Mucosa of rectum (tissue), 2 donors: ENCODE results near the gene ABCC3.

Experiments used
- H3K27ac ChIP-seq, 2 donors: one replicate each; pipeline ENCODE4 v1.7.0; 2013; ENCODE audit warnings: inconsistent platforms in 2 of 2, low read depth in 2 of 2, low read length in 2 of 2
- H3K27me3 ChIP-seq, 2 donors: one replicate each; pipeline ENCODE4 v1.7.0; 2013; ENCODE audit warnings: low read length in 2 of 2; ENCODE audit not compliant: control insufficient read depth in 2 of 2, insufficient read depth in 2 of 2
- H3K36me3 ChIP-seq, 2 donors: one replicate each; pipeline ENCODE4 v1.7.0; 2013; ENCODE audit warnings: low read length in 2 of 2; ENCODE audit not compliant: control insufficient read depth in 2 of 2, insufficient read depth in 2 of 2
- H3K4me1 ChIP-seq, 2 donors: one replicate each; pipeline ENCODE4 v1.7.0; 2013; ENCODE audit warnings: low read length in 2 of 2, mild to moderate bottlenecking in 1 of 2; ENCODE audit not compliant: control insufficient read depth in 2 of 2, insufficient read depth in 2 of 2
- H3K4me3 ChIP-seq, 2 donors: one replicate each; pipeline ENCODE4 v1.7.0; 2013; ENCODE audit warnings: low read length in 2 of 2
- H3K9ac ChIP-seq, 2 donors: one replicate each; pipeline ENCODE4 v1.7.0; 2013; ENCODE audit warnings: low read length in 2 of 2, low read depth in 1 of 2, mild to moderate bottlenecking in 1 of 2
- H3K9me3 ChIP-seq, 2 donors: one replicate each; pipeline ENCODE4 v1.7.0; 2013; ENCODE audit warnings: low read length in 2 of 2; ENCODE audit not compliant: control insufficient read depth in 2 of 2
- donor health status: healthy.
- donor health status: Normal muscosa, but diverticular disease.

ABCC3 gene

DNA sequence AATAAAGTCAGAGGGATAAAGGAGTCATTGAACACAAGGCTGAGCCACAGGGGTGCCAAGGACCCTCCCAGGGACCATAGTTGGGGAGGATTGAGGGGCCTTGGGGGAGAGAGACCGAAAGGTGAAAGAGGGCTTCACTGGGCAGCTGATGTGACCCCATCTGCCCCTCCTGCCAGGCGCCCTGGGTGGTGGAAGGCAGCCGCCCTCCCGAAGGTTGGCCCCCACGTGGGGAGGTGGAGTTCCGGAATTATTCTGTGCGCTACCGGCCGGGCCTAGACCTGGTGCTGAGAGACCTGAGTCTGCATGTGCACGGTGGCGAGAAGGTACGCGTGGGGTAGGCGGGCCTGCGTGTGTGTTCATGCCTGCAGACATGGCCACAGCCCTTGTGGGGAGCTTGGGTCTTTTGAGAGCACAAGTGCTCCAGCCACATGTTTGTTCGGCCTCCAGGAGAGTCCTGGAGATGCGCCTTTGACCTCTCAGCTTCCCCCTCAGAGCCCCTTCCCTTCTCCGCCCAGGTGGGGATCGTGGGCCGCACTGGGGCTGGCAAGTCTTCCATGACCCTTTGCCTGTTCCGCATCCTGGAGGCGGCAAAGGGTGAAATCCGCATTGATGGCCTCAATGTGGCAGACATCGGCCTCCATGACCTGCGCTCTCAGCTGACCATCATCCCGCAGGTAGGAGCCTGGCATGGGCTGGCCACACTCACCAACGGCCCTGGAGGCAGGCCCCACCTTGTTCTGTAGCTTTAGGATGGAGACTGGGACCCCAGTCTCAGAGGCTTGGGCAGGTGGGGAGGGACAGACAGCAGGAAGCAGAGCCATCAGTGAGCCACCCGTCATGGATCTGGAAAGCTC is 49.0 kb downstream of the ABCC3 start:
- H3K4me3 ChIP-seq = no peak overlapping the region
- H3K27me3 ChIP-seq = no peaks in the 10 kb centered on the region
- peaks cover 41 to 62% of the 10 kb centered on the region in 2 donors for H3K4me1 ChIP-seq
- peak overlapping the region; percentile 87 to 91 for H3K27ac ChIP-seq
- H3K9me3 ChIP-seq = no peaks in the 10 kb centered on the region
- peaks cover 16 to 17% of the 10 kb centered on the region in 2 donors for H3K36me3 ChIP-seq
- peak overlapping the region in 1 of 2 donors; percentile 42 for H3K9ac ChIP-seq

- H3K4me1 ChIP-seq = peaks cover 44 to 66% of the 10 kb centered on the region in 2 donors
- H3K36me3 ChIP-seq = peaks cover 11 to 15% of the 10 kb centered on the region in 2 donors
- no peaks in the 10 kb centered on the region for H3K27me3 ChIP-seq
- peak overlapping the region in 1 of 2 donors; percentile 3 for H3K4me3 ChIP-seq
- H3K27ac ChIP-seq = peak overlapping the region; percentile 87 to 91
- H3K9me3 ChIP-seq = no peaks in the 10 kb centered on the region
- H3K9ac ChIP-seq = peak overlapping the region; percentile 52 to 68
Measured at GRCh38 chr17:50684288-50684611, 49.6 kb downstream of the ABCC3 start.

- Histone ChIP-seq H3K27ac (peak overlapping the region; percentile 87 to 91), H3K27me3 (no peaks in the 10 kb centered on the region), H3K9ac (peak overlapping the region; percentile 52 to 68), H3K9me3 (no peaks in the 10 kb centered on the region), H3K4me1 (peaks cover 49 to 70% of the 10 kb centered on the region in 2 donors), H3K36me3 (peaks cover 7 to 11% of the 10 kb centered on the region in 2 donors), H3K4me3 (peak overlapping the region; percentile 3 to 14)
Measured at GRCh38 chr17:50684612-50685333, 50.1 kb downstream of the ABCC3 start.

DNA sequence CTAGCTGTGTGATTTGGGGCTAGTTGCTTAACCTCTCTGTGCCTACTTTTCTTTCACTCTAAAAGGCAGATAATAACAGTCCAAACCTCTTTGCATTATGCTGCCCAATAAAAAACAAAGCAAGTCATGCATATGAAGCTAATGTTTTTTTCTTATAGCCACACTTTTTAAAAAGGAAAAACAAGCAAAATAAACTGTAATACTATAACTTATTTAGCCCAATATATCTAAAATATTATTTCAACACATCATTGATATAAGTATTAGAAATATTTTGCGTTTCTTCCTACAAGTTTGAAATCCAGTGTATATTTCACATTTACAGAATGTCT is 50.6 kb downstream of the ABCC3 start:
- Histone ChIP-seq H3K4me3 (peak overlapping the region in 1 of 2 donors; percentile 14), H3K9ac (peak overlapping the region in 1 of 2 donors; percentile 68), H3K27me3 (no peaks in the 10 kb centered on the region), H3K27ac (peak overlapping the region; percentile 87 to 91), H3K4me1 (peaks cover 52 to 75% of the 10 kb centered on the region in 2 donors), H3K36me3 (peaks cover 4 to 7% of the 10 kb centered on the region in 2 donors), H3K9me3 (no peaks in the 10 kb centered on the region)

DNA sequence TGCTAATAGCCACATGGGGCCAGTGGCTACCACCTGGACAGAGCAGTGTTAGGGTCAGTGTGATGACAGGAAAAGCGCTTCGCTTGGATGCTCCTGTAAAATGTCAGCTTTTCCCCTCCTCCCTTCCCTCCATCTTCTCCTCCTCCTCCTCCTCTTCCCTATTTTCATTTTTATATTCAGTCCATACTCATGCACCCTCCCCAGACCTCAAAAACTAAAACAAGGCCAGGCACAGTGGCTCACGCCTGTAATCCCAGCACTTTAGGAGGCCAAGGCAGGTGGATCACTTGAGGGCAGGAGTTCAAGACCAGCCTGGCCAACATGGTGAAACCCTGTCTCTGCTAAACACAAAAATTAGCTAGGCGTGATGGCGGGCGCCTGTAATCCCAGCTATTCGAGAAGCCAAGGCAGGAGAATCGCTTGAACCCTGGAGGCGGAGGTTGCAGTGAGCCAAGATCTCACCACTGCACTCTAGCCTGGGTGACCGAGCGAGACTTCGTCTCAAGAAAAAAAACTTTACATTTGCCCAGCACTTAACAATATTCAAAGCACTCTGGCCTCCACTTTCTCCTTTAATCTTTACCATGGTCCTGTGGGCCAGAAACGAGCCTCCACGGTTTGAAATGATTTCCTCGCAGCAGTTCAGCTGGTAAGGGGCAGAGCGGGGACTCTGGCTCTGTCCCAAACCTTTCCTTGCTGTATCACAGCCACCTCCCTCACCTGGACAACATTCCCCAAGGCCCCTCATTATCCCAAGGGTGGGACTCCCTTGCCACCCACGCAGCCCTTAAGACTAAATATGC is 51.2 kb downstream of the ABCC3 start:
- Histone ChIP-seq H3K4me3 (peak overlapping the region; percentile 6 to 33), H3K27ac (peak overlapping the region; percentile 87 to 88), H3K9me3 (no peaks in the 10 kb centered on the region), H3K27me3 (no peaks in the 10 kb centered on the region), H3K9ac (peak overlapping the region; percentile 58 to 68), H3K4me1 (peaks cover 58 to 81% of the 10 kb centered on the region in 2 donors), H3K36me3 (peaks cover 4 to 7% of the 10 kb centered on the region in 2 donors)

DNA sequence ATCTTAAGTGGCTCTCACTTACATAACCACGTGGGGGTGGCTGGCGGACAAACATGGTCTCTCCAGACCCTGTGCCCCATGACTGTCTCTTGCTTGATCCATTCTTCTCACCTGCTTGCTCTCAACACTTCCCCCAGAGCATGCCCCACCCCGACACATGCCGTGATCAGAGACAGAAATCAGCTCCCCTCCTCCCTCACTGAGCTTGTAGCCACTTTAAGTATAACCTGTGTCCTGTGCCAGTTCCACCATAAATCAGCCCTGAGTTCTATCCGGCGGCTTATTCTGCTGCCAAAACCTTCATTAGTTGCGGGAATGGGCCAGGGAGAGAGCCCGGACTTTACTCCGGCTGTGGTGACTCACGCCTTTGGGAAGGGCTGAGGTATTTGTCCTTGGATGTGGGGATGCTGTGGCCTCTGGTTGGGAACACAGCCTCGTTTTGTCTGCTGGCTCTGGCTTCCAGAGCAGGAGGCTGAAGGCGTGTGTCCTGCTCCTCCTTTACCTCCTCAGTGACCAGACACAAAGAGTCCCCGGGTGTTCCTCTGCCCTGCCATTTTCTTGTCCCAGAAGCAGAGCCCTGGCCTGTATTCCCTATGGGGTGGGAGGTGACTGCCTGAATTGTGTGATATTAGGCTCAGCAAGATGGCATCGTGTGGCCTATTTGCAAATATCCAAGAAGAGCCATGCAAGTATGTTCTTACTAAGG is 52.0 kb downstream of the ABCC3 start:
- Histone ChIP-seq H3K36me3 (peaks cover 4 to 7% of the 10 kb centered on the region in 2 donors), H3K4me3 (peak overlapping the region; percentile 6 to 33), H3K9me3 (no peaks in the 10 kb centered on the region), H3K27ac (peak overlapping the region; percentile 87 to 88), H3K4me1 (peaks cover 59 to 81% of the 10 kb centered on the region in 2 donors), H3K27me3 (no peaks in the 10 kb centered on the region), H3K9ac (peak overlapping the region; percentile 58 to 68)

DNA sequence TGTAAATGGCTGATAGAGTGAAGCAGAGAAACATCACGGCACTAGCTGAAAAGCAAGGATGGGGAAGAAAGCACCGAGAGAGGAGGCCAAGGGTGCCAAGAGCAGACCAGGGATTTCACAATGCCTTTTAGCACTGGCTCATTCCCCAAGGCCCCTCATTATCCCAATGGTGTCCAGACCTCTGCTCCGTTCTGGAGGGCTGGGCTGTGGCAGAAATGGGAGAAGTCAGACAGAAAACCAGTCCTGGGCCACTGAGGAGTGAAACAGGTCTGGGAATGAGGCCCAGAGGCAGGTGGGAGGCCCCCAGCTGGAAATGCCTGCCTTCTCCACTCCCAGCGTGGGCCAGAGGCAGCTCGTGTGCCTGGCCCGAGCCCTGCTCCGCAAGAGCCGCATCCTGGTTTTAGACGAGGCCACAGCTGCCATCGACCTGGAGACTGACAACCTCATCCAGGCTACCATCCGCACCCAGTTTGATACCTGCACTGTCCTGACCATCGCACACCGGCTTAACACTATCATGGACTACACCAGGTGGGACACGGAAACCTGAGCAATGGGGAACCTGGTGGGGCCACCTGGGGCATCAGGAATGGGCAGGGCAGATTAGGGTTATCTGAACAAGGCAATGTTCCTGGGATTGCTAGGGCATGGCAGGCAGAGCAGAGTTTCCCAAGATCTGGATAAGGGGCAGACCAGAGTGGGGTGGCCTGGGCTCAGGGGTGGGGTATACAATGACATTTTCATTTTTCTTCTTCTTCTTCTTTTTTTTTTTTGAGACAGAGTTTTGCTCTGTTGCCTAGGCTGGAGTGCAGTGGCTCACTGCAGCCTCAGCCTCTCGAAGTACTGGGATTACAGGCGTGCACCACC is 52.8 kb downstream of the ABCC3 start:
- Histone ChIP-seq H3K27me3 (no peaks in the 10 kb centered on the region), H3K9me3 (no peaks in the 10 kb centered on the region), H3K4me3 (peak overlapping the region in 1 of 2 donors; percentile 15), H3K4me1 (peaks cover 63 to 85% of the 10 kb centered on the region in 2 donors), H3K9ac (peak overlapping the region in 1 of 2 donors; percentile 44), H3K27ac (peak overlapping the region; percentile 87 to 88), H3K36me3 (peaks cover 7% of the 10 kb centered on the region in 2 donors)

GRCh38 chr17:50688245-50688644 is 53.6 kb downstream of the ABCC3 start:
- Histone ChIP-seq H3K4me1 (peaks cover 67 to 85% of the 10 kb centered on the region in 2 donors), H3K9me3 (no peaks in the 10 kb centered on the region), H3K4me3 (no peak overlapping the region), H3K9ac (no peak overlapping the region), H3K27ac (no peak overlapping the region), H3K36me3 (peaks cover 7 to 10% of the 10 kb centered on the region in 2 donors), H3K27me3 (no peaks in the 10 kb centered on the region)

- Histone ChIP-seq H3K36me3 (peaks cover 10 to 12% of the 10 kb centered on the region in 2 donors), H3K27me3 (no peaks in the 10 kb centered on the region), H3K9ac (peak overlapping the region in 1 of 2 donors; percentile 3), H3K4me3 (no peak overlapping the region), H3K9me3 (no peaks in the 10 kb centered on the region), H3K4me1 (peaks cover 63 to 84% of the 10 kb centered on the region in 2 donors), H3K27ac (peak overlapping the region; percentile 43 to 81)
Measured at GRCh38 chr17:50689251-50689650, 54.6 kb downstream of the ABCC3 start.
